Left hindlimb (tissue), 1 donor: ENCODE results near the gene MUC22.
A peak's percentile ranks its signal among the peaks of the same experiment; 100 is the strongest.
"Not testable (repeated sequence)": the region's sequence is repeated elsewhere in the genome, so short reads cannot be mapped to it uniquely, and the experiment has no call there.

ENCODE experiments used
- DNase-seq: peaks from one replicate; pipeline ENCODE4 v3.0.0-alpha.2; 2018

The MUC22 gene

DNA sequence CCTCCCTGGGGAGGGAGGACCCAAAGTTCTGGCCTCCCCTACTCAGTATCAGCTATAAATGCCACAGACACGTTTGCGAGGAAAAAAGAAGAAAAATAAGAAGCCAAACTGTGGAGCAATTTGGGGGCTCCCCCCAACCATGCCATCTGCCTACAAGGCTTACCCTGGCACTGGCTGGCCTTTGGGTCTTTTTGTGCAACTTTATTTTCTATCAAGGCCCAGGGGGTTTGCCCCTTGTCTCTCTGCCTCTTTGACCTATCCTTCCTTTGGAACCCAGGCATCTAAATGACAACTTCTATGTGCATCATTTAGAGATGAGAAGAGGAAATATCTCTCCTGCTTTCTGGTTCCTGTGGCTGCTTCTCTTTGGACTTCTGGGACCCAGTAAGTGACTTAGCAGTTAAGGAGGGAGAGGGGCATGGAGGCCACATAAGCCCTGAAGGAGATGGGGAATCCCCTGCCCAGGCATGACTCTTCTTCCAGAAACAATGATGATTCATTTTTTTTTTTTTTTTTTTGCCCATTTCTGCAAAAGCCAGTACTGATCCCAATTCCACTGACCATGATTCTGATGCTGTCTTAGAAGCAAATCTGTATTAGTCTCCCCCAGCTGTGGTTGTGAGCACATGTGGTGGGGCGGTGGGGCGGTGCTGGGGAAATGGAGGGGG is at the start of gene MUC22:
TSS of gene MUC22 (plus strand) at position 82 of the 668 bp plus-strand sequence. CDS start at position 315, 233 bp downstream.
- DNase-seq, result no peak

DNA sequence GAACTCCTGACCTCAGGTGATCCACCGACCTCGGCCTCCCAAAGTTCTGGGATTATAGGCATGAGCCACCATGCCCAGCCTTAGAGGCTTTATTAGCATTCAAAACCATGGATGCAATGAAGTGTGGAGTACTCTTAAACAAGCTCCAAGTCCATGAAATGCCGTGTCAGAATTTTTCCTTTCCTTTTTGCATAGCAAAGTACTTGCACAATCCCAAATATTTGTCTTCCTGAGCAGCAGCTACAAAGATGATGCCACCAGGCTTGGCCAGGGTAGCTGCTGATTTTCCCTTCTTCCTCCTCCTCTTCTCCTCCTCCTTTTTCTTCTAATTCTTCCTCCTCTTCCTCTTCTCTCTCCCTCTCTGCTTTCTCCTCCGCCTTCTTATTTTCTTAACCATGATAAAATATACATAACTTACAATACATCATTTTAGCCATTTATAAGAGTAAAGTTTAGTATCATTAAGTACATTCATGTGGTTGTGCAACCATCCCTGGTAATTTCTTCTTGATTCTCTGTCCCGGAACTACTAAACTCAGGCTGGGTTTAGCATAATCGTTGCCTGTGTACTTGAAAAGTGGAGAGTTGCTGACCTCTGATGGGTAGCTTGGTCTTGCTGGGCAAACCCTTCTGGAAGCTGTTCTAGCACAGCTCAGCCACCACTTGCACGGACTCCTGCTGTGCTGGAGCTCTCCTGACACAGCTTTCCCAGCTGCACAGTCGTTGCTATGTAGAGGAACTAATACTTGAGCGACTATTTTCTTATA is 49.2 kb upstream of the MUC22 start:
- no peak for DNase-seq

GRCh38 chr6:30962716-30963115 is 47.6 kb upstream of the MUC22 start:
- no peak for DNase-seq

DNA sequence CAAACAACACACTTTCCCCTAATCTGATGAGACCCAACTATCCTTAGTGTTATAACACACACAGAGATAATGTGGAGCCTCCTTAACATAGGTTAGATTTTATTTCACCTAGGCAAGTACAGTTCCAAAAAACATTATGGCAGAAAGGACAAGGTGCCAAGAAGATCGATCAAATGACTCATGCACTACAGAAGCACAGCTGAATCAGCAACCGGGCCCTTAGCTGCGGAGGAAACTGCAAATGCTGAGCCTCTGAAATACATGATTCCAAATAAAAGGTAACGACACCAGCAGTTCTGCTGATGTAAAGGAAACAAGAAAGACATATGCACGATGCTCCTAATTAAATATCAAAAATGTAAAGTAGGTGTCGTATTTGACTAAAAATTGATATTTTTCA is 46.6 kb upstream of the MUC22 start:
- DNase-seq, result no peak

- DNase-seq, result no peak
Observed at GRCh38 chr6:30964075-30964474, 46.2 kb upstream of the MUC22 start.

DNA sequence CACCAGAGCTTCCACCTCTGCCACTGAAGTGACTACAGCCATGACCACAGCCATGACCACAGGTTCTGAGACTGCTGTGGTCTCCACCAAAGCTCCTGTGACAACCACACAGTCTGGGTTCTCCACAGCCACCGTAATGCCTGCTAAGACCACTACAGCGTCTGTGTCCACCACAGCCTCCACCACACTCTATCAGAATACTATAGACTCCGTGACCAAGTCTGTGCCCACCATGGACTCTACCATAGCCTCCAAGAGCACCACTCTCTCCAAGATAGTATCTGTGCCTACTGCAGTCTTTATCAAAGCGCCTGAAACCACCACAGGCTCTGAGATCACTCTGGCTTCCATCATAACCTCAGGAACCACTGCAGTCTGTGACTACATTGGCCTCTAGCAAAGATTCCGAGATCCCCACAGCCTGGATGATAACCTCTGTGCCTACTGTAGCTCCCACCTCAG is 45.1 kb upstream of the MUC22 start:
- DNase-seq, result no peak

GRCh38 chr6:30966154-30966553 is 44.1 kb upstream of the MUC22 start:
- no peak for DNase-seq

- DNase-seq, result not testable (repeated sequence)
Observed at GRCh38 chr6:30969171-30969570, 41.1 kb upstream of the MUC22 start.

- DNase-seq, result no peak
Observed at GRCh38 chr6:30970946-30971345, 39.3 kb upstream of the MUC22 start.

- no peak for DNase-seq
Observed at GRCh38 chr6:30972816-30973215, 37.5 kb upstream of the MUC22 start.

DNA sequence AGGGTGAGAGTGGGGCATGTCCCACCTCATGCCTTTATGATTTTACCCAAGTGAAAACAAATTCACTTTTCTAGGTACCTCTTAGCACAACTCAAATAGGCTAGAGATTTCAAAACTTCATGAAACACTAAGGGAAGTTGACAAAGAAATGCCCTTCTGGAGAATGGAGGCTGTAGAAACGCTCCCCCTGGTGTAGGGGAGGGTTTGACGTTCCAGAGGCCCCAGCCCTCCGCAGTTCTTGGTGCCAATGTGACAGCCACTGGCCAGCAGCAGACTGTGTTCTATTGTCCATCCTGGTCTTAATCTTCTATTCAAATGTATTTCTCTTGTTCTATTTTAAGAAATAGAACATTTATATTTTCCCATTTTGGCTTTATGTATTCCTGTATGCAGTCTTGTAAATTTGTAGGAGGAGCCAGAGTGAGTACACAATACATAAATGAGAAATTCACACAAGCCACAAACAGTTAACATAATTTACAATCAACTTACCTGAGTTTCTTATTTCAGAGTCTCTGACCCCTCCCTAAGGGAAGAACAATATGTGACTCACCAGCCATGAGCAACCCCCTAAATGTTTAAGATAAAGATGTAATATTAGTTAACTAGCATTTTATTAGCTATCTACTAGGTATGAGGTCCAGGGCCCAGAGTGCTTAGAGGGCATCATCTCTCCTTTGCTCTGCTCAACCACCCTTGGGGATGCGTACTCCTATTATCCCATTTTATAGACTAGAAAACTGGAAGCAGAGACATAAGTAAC is 35.6 kb upstream of the MUC22 start:
- DNase-seq, result no peak

- no peak for DNase-seq
Observed at GRCh38 chr6:30979141-30979540, 31.1 kb upstream of the MUC22 start.

DNA sequence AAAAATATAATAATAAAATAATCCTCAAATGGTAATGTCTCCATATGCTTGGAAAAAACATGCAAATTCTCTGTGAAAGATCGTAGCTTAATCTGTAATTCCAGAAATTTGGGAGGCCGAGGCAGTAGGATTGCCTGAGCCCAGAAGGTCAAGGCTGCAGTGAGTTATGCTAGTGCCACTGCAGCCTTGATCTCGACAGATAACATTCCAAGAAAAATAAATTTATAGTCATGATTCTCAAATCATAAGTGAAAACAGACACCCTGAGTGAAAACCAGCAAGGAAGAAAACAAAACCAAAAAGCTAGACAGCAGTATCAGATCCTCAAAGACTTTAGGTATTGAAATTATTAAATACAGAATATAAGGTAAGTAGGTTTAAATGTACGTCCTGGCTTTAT is 30.6 kb upstream of the MUC22 start:
- no peak for DNase-seq

GRCh38 chr6:30981942-30982772 is 28.1 kb upstream of the MUC22 start:
- peak; percentile 53 for DNase-seq

DNA sequence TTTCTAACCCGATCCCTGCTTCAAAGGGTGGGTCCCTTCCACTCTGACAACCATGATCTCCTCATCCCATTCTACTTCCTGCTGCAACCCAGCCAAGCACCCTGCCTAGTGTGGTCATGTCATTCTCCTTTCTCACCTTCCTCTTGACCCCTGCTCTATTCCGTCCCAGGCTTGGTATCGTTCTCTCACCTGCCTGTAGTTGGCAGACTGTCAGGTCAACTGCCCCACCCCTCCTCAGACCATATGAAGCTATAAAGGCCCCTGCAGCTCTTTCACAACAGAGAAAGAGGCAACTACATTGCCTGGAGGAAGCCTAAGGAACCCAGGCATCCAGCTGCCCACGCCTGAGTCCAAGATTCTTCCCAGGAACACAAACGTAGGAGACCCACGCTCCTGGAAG is 26.8 kb upstream of the MUC22 start, which contains the start of gene MUC21:
TSS of gene MUC21 (plus strand) at position 280 of the 400 bp plus-strand sequence. CDS start 241 bp downstream, outside the sequence.
- DNase-seq, result no peak

GRCh38 chr6:30985490-30985889 is 24.8 kb upstream of the MUC22 start:
- no peak for DNase-seq

DNA sequence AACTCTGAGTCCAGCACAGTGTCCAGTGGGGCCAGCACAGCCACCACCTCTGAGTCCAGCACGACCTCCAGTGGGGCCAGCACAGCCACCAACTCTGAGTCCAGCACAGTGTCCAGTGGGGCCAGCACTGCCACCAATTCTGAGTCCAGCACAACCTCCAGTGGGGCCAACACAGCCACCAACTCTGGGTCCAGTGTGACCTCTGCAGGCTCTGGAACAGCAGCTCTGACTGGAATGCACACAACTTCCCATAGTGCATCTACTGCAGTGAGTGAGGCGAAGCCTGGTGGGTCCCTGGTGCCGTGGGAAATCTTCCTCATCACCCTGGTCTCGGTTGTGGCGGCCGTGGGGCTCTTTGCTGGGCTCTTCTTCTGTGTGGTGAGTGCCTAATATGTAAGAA is 23.0 kb upstream of the MUC22 start:
- no peak for DNase-seq

DNA sequence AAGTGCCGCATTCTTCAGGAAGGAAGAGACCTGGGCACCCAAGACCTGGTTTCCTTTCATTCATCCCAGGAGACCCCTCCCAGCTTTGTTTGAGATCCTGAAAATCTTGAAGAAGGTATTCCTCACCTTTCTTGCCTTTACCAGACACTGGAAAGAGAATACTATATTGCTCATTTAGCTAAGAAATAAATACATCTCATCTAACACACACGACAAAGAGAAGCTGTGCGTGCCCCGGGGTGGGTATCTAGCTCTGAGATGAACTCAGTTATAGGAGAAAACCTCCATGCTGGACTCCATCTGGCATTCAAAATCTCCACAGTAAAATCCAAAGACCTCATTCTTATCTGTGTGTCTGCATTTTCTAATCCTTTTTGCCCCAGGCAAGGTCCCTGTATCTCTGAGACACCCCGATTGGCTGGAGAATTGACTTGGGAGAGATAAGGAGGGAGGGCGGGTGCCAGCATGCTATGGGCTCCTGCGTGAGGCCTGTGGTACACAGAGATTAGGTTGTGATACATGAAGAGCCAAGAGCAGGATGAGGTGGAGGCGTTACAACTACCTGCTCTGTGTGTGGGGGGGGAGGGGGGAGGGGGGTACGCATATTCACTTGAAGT is 22.0 kb upstream of the MUC22 start:
- DNase-seq, result no peak

DNA sequence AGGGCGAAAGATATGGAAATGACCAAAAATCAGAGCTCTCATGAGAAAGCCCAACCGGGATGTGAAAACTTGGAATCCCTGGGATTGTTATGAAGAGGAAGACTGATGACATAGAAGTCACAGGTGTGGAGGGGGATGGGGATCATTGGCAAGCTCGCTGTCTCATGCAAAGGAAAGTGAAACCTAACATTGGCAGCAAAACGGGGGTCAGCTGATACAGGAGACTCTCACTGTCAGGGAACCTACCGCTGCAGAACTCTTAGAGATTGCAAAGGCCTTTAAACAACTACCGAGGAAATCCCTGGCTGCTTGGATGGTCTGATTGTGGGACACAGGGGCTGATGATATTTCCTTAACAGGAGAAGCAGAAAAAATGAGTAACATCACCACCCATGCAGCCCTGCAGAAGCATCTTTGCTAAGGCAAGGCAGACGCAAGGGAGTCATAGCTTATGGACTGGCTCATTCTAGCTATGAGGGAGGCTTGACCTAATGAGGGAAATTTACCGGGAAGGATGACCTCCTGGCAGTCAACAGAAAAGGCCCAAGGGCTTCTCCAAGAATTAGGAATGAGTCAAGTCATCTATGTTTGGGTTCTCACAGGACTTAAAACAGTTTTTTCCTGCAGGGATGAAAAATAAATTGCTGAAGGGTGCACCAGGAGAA is 19.7 kb upstream of the MUC22 start:
- no peak for DNase-seq

DNA sequence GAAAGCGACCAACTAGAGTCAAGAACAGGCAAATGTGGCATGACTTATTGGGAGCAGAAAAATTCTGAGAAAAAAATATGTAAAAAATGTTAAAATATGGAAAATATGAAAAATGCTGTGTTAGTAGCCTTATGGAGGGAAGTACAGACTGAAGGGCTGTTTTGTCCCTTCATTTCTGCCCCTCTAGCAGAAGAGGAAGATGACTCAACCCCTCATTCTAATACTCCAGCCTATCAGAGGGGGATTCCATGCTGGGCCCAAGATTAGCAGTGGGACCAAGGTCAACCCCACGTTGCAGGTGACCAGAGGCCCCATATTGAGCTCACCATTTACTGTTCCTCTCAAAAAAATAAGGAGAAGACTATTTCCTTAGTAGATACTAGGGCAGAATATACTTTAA is 18.4 kb upstream of the MUC22 start:
- DNase-seq, result no peak

DNA sequence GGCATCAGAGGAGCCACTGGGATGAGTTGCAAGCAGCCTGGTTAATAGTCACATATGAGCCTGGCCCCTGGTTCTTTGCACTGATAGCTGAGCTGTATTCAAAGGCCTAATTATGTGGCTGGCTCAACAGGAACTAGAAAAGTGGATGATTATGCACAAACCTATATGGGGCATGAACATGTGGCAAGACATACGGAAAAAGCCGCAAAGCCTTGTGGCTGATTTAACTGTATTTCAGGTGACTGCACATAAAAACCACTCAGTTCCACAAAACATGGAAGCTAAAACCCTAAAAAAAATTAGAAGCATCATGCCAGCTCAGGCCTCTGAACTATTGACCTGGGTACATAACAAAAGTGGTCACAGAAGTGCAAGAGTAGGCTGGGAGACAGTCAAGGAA is 13.0 kb upstream of the MUC22 start:
- no peak for DNase-seq

DNA sequence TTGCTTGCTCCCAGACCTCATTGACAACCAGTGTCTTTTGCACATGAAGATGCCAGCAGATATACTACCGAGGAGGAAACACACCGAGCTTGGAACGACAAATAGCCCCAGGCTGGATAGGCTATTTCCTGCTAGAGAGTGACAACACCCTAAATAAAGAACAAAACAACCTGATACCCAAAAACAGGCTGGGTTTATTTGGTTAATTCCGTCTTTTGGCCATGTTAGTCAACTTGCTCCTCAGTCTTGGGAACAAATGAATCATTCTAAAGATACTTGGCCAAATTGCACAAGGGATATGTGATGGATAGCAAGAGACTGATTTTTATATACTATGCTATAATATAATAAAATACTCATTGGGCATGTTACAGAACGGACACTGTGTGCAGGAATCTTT is 11.5 kb upstream of the MUC22 start:
- DNase-seq, result no peak
